ENCODE data around the gene HADH.

GRCh38 chr4:108031427-108032083, 41.9 kb downstream of the HADH start:
- no peak for TF ChIP-seq CTCF (IDR thresholded peaks at IDR 0.05)
- no peak for TF ChIP-seq POLR2A (IDR thresholded peaks at IDR 0.05)

Measured in lower leg skin (tissue), 3 donors.